ENCODE measurements around the gene KARS1.
A peak's percentile ranks its signal among the peaks of the same experiment; 100 is the strongest.

Gene KARS1

GRCh38 chr16:75647492-75648264 lies at the start of gene KARS1, which contains the start of gene TERF2IP:
TSS of gene KARS1 (minus strand) at chr16:75647665. CDS start at chr16:75647639, 26 bp downstream.
TSS of gene TERF2IP (plus strand) at chr16:75647773. CDS start at chr16:75647883, 110 bp downstream.
- DNase-seq: peak; percentile 97

- no peak for DNase-seq
Observed at GRCh38 chr16:75695708-75696107, 48.2 kb upstream of the KARS1 start.

GRCh38 chr16:75687361-75687760 lies 39.9 kb upstream of the KARS1 start:
- DNase-seq: no peak

- DNase-seq: no peak
Observed at GRCh38 chr16:75682308-75682707, 34.8 kb upstream of the KARS1 start.

GRCh38 chr16:75679366-75679765 lies 31.9 kb upstream of the KARS1 start:
- DNase-seq: no peak

GRCh38 chr16:75676909-75677308 lies 29.4 kb upstream of the KARS1 start, which contains the start of gene CPHXL2:
TSS of gene CPHXL2 (minus strand) at chr16:75677009. CDS start at chr16:75676999, 10 bp downstream.
- DNase-seq: no peak

GRCh38 chr16:75667503-75667902 lies 20.0 kb upstream of the KARS1 start:
- no peak for DNase-seq

- DNase-seq: no peak
Observed at GRCh38 chr16:75660726-75661302, 13.3 kb upstream of the KARS1 start.

- no peak for DNase-seq
Observed at GRCh38 chr16:75660321-75660720, 12.9 kb upstream of the KARS1 start.

GRCh38 chr16:75658175-75658574 lies 10.7 kb upstream of the KARS1 start:
- no peak for DNase-seq

GRCh38 chr16:75653922-75654321 lies 6.5 kb upstream of the KARS1 start:
- no peak for DNase-seq

- peak; percentile 92 for DNase-seq
Observed at GRCh38 chr16:75648265-75649076, 1.0 kb upstream of the KARS1 start.

- no peak for DNase-seq
Observed at GRCh38 chr16:75647112-75647491, 363 bp downstream of the KARS1 start.

GRCh38 chr16:75644240-75645012 lies 3.0 kb downstream of the KARS1 start:
- no peak for DNase-seq

GRCh38 chr16:75640598-75640997 lies 6.9 kb downstream of the KARS1 start:
- DNase-seq: no peak

GRCh38 chr16:75635036-75635435 lies 12.4 kb downstream of the KARS1 start:
- no peak for DNase-seq

GRCh38 chr16:75632857-75633256 lies 14.6 kb downstream of the KARS1 start:
- DNase-seq: no peak

GRCh38 chr16:75630052-75630451 lies 17.4 kb downstream of the KARS1 start:
- DNase-seq: no peak

GRCh38 chr16:75629132-75629531 lies 18.3 kb downstream of the KARS1 start:
- DNase-seq: no peak

- DNase-seq: no peak
Observed at GRCh38 chr16:75628351-75628750, 19.1 kb downstream of the KARS1 start.

- DNase-seq: no peak
Observed at GRCh38 chr16:75627851-75628250, 19.6 kb downstream of the KARS1 start.

- no peak for DNase-seq
Observed at GRCh38 chr16:75626806-75627205, 20.7 kb downstream of the KARS1 start.

GRCh38 chr16:75624921-75625334 lies 22.5 kb downstream of the KARS1 start:
- no peak for DNase-seq
